HG03066 (cell line): ENCODE results near the gene FGD5.

Experiments
- ATAC-seq: cut with Tn5 transposase; IDR thresholded peaks from one replicate; pipeline ENCODE4 v1.9.1; 2021; ENCODE audit warnings: low read depth; ENCODE audit not compliant: unreplicated experiment

FGD5 gene

GRCh38 chr3:14872706-14873105 lies 53.9 kb downstream of the FGD5 start:
- ATAC-seq: no peak

GRCh38 chr3:14874784-14875183 lies 56.0 kb downstream of the FGD5 start:
- no peak for ATAC-seq

- ATAC-seq: no peak
Measured at GRCh38 chr3:14875411-14876175, 56.8 kb downstream of the FGD5 start.

- ATAC-seq: no peak
Measured at GRCh38 chr3:14876921-14877333, 58.2 kb downstream of the FGD5 start.

- no peak for ATAC-seq
Measured at GRCh38 chr3:14877469-14877868, 58.7 kb downstream of the FGD5 start.

- ATAC-seq: no peak
Measured at GRCh38 chr3:14879211-14879874, 60.6 kb downstream of the FGD5 start.

- no peak for ATAC-seq
Measured at GRCh38 chr3:14880447-14881106, 61.8 kb downstream of the FGD5 start.

GRCh38 chr3:14883226-14883625 lies 64.5 kb downstream of the FGD5 start:
- ATAC-seq: no peak

GRCh38 chr3:14884665-14885064 lies 65.9 kb downstream of the FGD5 start:
- no peak for ATAC-seq

GRCh38 chr3:14885307-14885706 lies 66.5 kb downstream of the FGD5 start:
- ATAC-seq: no peak

GRCh38 chr3:14886101-14886500 lies 67.3 kb downstream of the FGD5 start:
- no peak for ATAC-seq

- ATAC-seq: no peak
Measured at GRCh38 chr3:14889205-14889604, 70.4 kb downstream of the FGD5 start.

GRCh38 chr3:14889943-14890342 lies 71.2 kb downstream of the FGD5 start:
- no peak for ATAC-seq

GRCh38 chr3:14890476-14890875 lies 71.7 kb downstream of the FGD5 start:
- ATAC-seq: no peak

GRCh38 chr3:14891135-14892132 lies 72.7 kb downstream of the FGD5 start:
- no peak for ATAC-seq

GRCh38 chr3:14892226-14892625 lies 73.5 kb downstream of the FGD5 start:
- ATAC-seq: no peak

GRCh38 chr3:14894085-14894484 lies 75.3 kb downstream of the FGD5 start:
- no peak for ATAC-seq

GRCh38 chr3:14897266-14897665 lies 78.5 kb downstream of the FGD5 start:
- ATAC-seq: no peak

- ATAC-seq: no peak
Measured at GRCh38 chr3:14898929-14899328, 80.2 kb downstream of the FGD5 start.

GRCh38 chr3:14899993-14900618 lies 81.3 kb downstream of the FGD5 start:
- no peak for ATAC-seq
